ENCODE results near the gene TIMM17A.
"Not testable (repeated sequence)": the region's sequence is repeated elsewhere in the genome, so short reads cannot be mapped to it uniquely, and the experiment has no call there.

TIMM17A gene

GRCh38 chr1:201942129-201942495 is 13.2 kb upstream of the TIMM17A start:
- FAIRE-seq (no peak), DNase-seq (ENCODE audit: insufficient read length) (no peak)
- no peak for TF ChIP-seq TAF1 (IDR thresholded peaks at IDR 0.05; ENCODE audit: borderline replicate concordance, low read depth, low read length)
- no peak for TF ChIP-seq POLR2A (IDR thresholded peaks at IDR 0.05; ENCODE audit: low read depth, low read length)
- TF ChIP-seq POLR2AphosphoS5 (IDR thresholded peaks at IDR 0.05; ENCODE audit: low read depth, low read length), result no peak

- no peak for TF ChIP-seq POLR2A (IDR thresholded peaks at IDR 0.05; ENCODE audit: low read depth, low read length)
- TF ChIP-seq TAF1 (IDR thresholded peaks at IDR 0.05; ENCODE audit: borderline replicate concordance, low read depth, low read length), result no peak
- no peak for TF ChIP-seq POLR2AphosphoS5 (IDR thresholded peaks at IDR 0.05; ENCODE audit: low read depth, low read length)
- FAIRE-seq, result no peak
- DNase-seq (ENCODE audit: insufficient read length), result no peak
Observed at GRCh38 chr1:201944002-201944401, 11.3 kb upstream of the TIMM17A start.

- no peak for FAIRE-seq
Observed at GRCh38 chr1:201944639-201945038, 10.7 kb upstream of the TIMM17A start.

GRCh38 chr1:201945157-201945556 is 10.1 kb upstream of the TIMM17A start:
- no peak for FAIRE-seq
- no peak for DNase-seq (ENCODE audit: insufficient read length)
- TF ChIP-seq POLR2A (IDR thresholded peaks at IDR 0.05; ENCODE audit: low read depth, low read length), result no peak
- no peak for TF ChIP-seq POLR2AphosphoS5 (IDR thresholded peaks at IDR 0.05; ENCODE audit: low read depth, low read length)
- no peak for TF ChIP-seq TAF1 (IDR thresholded peaks at IDR 0.05; ENCODE audit: borderline replicate concordance, low read depth, low read length)

More at GRCh38 chr1:201944639-201945038, 10.7 kb upstream of the TIMM17A start:
- DNase-seq (ENCODE audit: insufficient read length), result no peak
- TF ChIP-seq POLR2AphosphoS5 (IDR thresholded peaks at IDR 0.05; ENCODE audit: low read depth, low read length), result no peak
- no peak for TF ChIP-seq POLR2A (IDR thresholded peaks at IDR 0.05; ENCODE audit: low read depth, low read length)
- no peak for TF ChIP-seq TAF1 (IDR thresholded peaks at IDR 0.05; ENCODE audit: borderline replicate concordance, low read depth, low read length)

GRCh38 chr1:201945863-201946223 is 9.5 kb upstream of the TIMM17A start:
- no peak for DNase-seq (ENCODE audit: insufficient read length)
- no peak for FAIRE-seq
- TF ChIP-seq POLR2A (IDR thresholded peaks at IDR 0.05; ENCODE audit: low read depth, low read length), result no peak
- TF ChIP-seq POLR2AphosphoS5 (IDR thresholded peaks at IDR 0.05; ENCODE audit: low read depth, low read length), result no peak
- TF ChIP-seq TAF1 (IDR thresholded peaks at IDR 0.05; ENCODE audit: borderline replicate concordance, low read depth, low read length), result no peak

GRCh38 chr1:201946224-201946908 is 8.9 kb upstream of the TIMM17A start, which contains the start of gene LMOD1:
Gene LMOD1 (minus strand): TSS chr1:201946548. CDS start chr1:201946340, 208 bp downstream.
- TF ChIP-seq POLR2A (IDR thresholded peaks at IDR 0.05; ENCODE audit: low read depth, low read length) (no peak), POLR2AphosphoS5 (IDR thresholded peaks at IDR 0.05; ENCODE audit: low read depth, low read length) (no peak), TAF1 (IDR thresholded peaks at IDR 0.05; ENCODE audit: borderline replicate concordance, low read depth, low read length) (no peak)
- DNase-seq (ENCODE audit: insufficient read length) (no peak), FAIRE-seq (no peak)

GRCh38 chr1:201947697-201948008 is 7.7 kb upstream of the TIMM17A start:
- DNase-seq (ENCODE audit: insufficient read length), result no peak
- FAIRE-seq, result peak; percentile 5

GRCh38 chr1:201949491-201949890 is 5.8 kb upstream of the TIMM17A start:
- TF ChIP-seq POLR2A (IDR thresholded peaks at IDR 0.05; ENCODE audit: low read depth, low read length) (no peak), POLR2AphosphoS5 (IDR thresholded peaks at IDR 0.05; ENCODE audit: low read depth, low read length) (no peak), TAF1 (IDR thresholded peaks at IDR 0.05; ENCODE audit: borderline replicate concordance, low read depth, low read length) (no peak)
- DNase-seq (ENCODE audit: insufficient read length) (no peak), FAIRE-seq (no peak)

More at GRCh38 chr1:201947697-201948008, 7.7 kb upstream of the TIMM17A start:
- TF ChIP-seq POLR2A (IDR thresholded peaks at IDR 0.05; ENCODE audit: low read depth, low read length) (no peak), POLR2AphosphoS5 (IDR thresholded peaks at IDR 0.05; ENCODE audit: low read depth, low read length) (no peak), TAF1 (IDR thresholded peaks at IDR 0.05; ENCODE audit: borderline replicate concordance, low read depth, low read length) (no peak)

- no peak for FAIRE-seq
- DNase-seq (ENCODE audit: insufficient read length), result no peak
- TF ChIP-seq POLR2AphosphoS5 (IDR thresholded peaks at IDR 0.05; ENCODE audit: low read depth, low read length) (no peak), POLR2A (IDR thresholded peaks at IDR 0.05; ENCODE audit: low read depth, low read length) (no peak), TAF1 (IDR thresholded peaks at IDR 0.05; ENCODE audit: borderline replicate concordance, low read depth, low read length) (no peak)
Observed at GRCh38 chr1:201954263-201955008, 867 bp upstream of the TIMM17A start.

- no peak for TF ChIP-seq TAF1 (IDR thresholded peaks at IDR 0.05; ENCODE audit: borderline replicate concordance, low read depth, low read length)
- no peak for TF ChIP-seq POLR2A (IDR thresholded peaks at IDR 0.05; ENCODE audit: low read depth, low read length)
- no peak for TF ChIP-seq POLR2AphosphoS5 (IDR thresholded peaks at IDR 0.05; ENCODE audit: low read depth, low read length)
- FAIRE-seq (no peak), DNase-seq (ENCODE audit: insufficient read length) (no peak)
Observed at GRCh38 chr1:201955729-201956143, 433 bp downstream of the TIMM17A start.

- FAIRE-seq (no peak), DNase-seq (ENCODE audit: insufficient read length) (no peak)
- no peak for TF ChIP-seq POLR2A (IDR thresholded peaks at IDR 0.05; ENCODE audit: low read depth, low read length)
- no peak for TF ChIP-seq TAF1 (IDR thresholded peaks at IDR 0.05; ENCODE audit: borderline replicate concordance, low read depth, low read length)
- TF ChIP-seq POLR2AphosphoS5 (IDR thresholded peaks at IDR 0.05; ENCODE audit: low read depth, low read length), result no peak
Observed at GRCh38 chr1:201958348-201958747, 3.0 kb downstream of the TIMM17A start.

- FAIRE-seq, result not testable (repeated sequence)
Observed at GRCh38 chr1:201962382-201962781, 7.1 kb downstream of the TIMM17A start.

More at GRCh38 chr1:201962382-201962781, 7.1 kb downstream of the TIMM17A start:
- not testable (repeated sequence) for DNase-seq (ENCODE audit: insufficient read length)
